ENCODE results near the gene SLCO2B1. TPM values are rescaled to one million over a fixed set of nuclear protein-coding genes. Genes with fewer than 3 reads are reported as not detected.

SLCO2B1 gene
- total RNA-seq, 1 donor from 2014 or later, result not detected

- H3K27ac Mint-ChIP-seq, result no peak overlapping the region
- no peaks in the 10 kb centered on the region for H3K9me3 Mint-ChIP-seq
- no peak for DNase-seq (ENCODE audit: low spot score in 2 of 2, unreplicated experiment in 2 of 2)
- no peaks in the 10 kb centered on the region for H3K36me3 Mint-ChIP-seq
- peaks cover 7% of the 10 kb centered on the region for H3K4me1 Mint-ChIP-seq
- peaks cover 16% of the 10 kb centered on the region for H3K27me3 Mint-ChIP-seq (ENCODE audit: low read depth)
- no peak overlapping the region for H3K4me3 Mint-ChIP-seq
- no peak for TF ChIP-seq CTCF (IDR thresholded peaks at IDR 0.05; ENCODE audit: unreplicated experiment)
Measured at GRCh38 chr11:75149766-75150465, 991 bp upstream of the SLCO2B1 start.

GRCh38 chr11:75151346-75152047, 590 bp downstream of the SLCO2B1 start:
- Mint-ChIP-seq H3K4me1 (peaks cover 14% of the 10 kb centered on the region), H3K4me3 (no peak overlapping the region), H3K27me3 (ENCODE audit: low read depth) (peaks cover 10% of the 10 kb centered on the region)

GRCh38 chr11:75152090-75152489, 1.2 kb downstream of the SLCO2B1 start:
- H3K27ac Mint-ChIP-seq, result no peak overlapping the region

More at GRCh38 chr11:75151346-75152047, 590 bp downstream of the SLCO2B1 start:
- TF ChIP-seq CTCF (IDR thresholded peaks at IDR 0.05; ENCODE audit: unreplicated experiment), result no peak
- H3K36me3 Mint-ChIP-seq, result no peaks in the 10 kb centered on the region
- no peaks in the 10 kb centered on the region for H3K9me3 Mint-ChIP-seq
- no peak for DNase-seq (ENCODE audit: low spot score in 2 of 2, unreplicated experiment in 2 of 2)
- H3K27ac Mint-ChIP-seq, result no peak overlapping the region

GRCh38 chr11:75152651-75153427, 1.9 kb downstream of the SLCO2B1 start:
- H3K36me3 Mint-ChIP-seq, result no peaks in the 10 kb centered on the region
- TF ChIP-seq CTCF (IDR thresholded peaks at IDR 0.05; ENCODE audit: unreplicated experiment), result no peak
- peaks cover 8% of the 10 kb centered on the region for H3K4me1 Mint-ChIP-seq
- H3K4me3 Mint-ChIP-seq, result no peak overlapping the region
- no peaks in the 10 kb centered on the region for H3K9me3 Mint-ChIP-seq
- no peak for DNase-seq (ENCODE audit: low spot score in 2 of 2, unreplicated experiment in 2 of 2)
- peaks cover 9% of the 10 kb centered on the region for H3K27me3 Mint-ChIP-seq (ENCODE audit: low read depth)
- no peak overlapping the region for H3K27ac Mint-ChIP-seq

More at GRCh38 chr11:75152090-75152489, 1.2 kb downstream of the SLCO2B1 start:
- TF ChIP-seq CTCF (IDR thresholded peaks at IDR 0.05; ENCODE audit: unreplicated experiment), result no peak
- Mint-ChIP-seq H3K36me3 (no peaks in the 10 kb centered on the region), H3K4me3 (no peak overlapping the region), H3K9me3 (no peaks in the 10 kb centered on the region), H3K4me1 (peaks cover 13% of the 10 kb centered on the region), H3K27me3 (ENCODE audit: low read depth) (peaks cover 9% of the 10 kb centered on the region)
- DNase-seq (ENCODE audit: low spot score in 2 of 2, unreplicated experiment in 2 of 2), result no peak

- H3K4me3 Mint-ChIP-seq, result no peak overlapping the region
- no peak for TF ChIP-seq CTCF (IDR thresholded peaks at IDR 0.05; ENCODE audit: unreplicated experiment)
- no peak overlapping the region for H3K27ac Mint-ChIP-seq
- H3K4me1 Mint-ChIP-seq, result peaks cover 8% of the 10 kb centered on the region
- peaks cover 9% of the 10 kb centered on the region for H3K27me3 Mint-ChIP-seq (ENCODE audit: low read depth)
- H3K9me3 Mint-ChIP-seq, result no peaks in the 10 kb centered on the region
- H3K36me3 Mint-ChIP-seq, result no peaks in the 10 kb centered on the region
- no peak for DNase-seq (ENCODE audit: low spot score in 2 of 2, unreplicated experiment in 2 of 2)
Measured at GRCh38 chr11:75154646-75155569, 4.0 kb downstream of the SLCO2B1 start.

Measured in mesothelial cell of epicardium (in vitro differentiated cells).